Measurements from ENCODE around the gene COL5A1.

COL5A1 gene

GRCh38 chr9:134707731-134708671, 66.4 kb downstream of the COL5A1 start:
- no peak overlapping the region for H3K4me3 ChIP-seq (replicated peaks; ENCODE audit: insufficient read depth, low read length)
- no peaks in the 10 kb centered on the region for H3K27me3 ChIP-seq (ENCODE audit: insufficient read depth, poor library complexity, severe bottlenecking)
- no peak for DNase-seq (ENCODE audit: low read depth in 1 of 2, low spot score in 1 of 2)
- H3K27ac ChIP-seq (replicated peaks) = no peak overlapping the region
- no peak for TF ChIP-seq SPI1 (IDR thresholded peaks at IDR 0.05; ENCODE audit: borderline replicate concordance, low read depth)
- no peak for TF ChIP-seq POLR2AphosphoS5 (IDR thresholded peaks at IDR 0.05; ENCODE audit: low read depth)
- TF ChIP-seq CTCF (IDR thresholded peaks at IDR 0.05; ENCODE audit: insufficient read depth, low read length) = no peak
- no peak for TF ChIP-seq GABPA (IDR thresholded peaks at IDR 0.05; ENCODE audit: low read depth)
- TF ChIP-seq REST (IDR thresholded peaks at IDR 0.05; ENCODE audit: insufficient replicate concordance, low read depth) = no peak

- TF ChIP-seq GABPA (IDR thresholded peaks at IDR 0.05; ENCODE audit: low read depth) = no peak
Observed at GRCh38 chr9:134708672-134709038, 67.1 kb downstream of the COL5A1 start.

GRCh38 chr9:134709512-134710270, 68.1 kb downstream of the COL5A1 start:
- Histone ChIP-seq H3K27ac (replicated peaks) (no peak overlapping the region), H3K27me3 (ENCODE audit: insufficient read depth, poor library complexity, severe bottlenecking) (no peaks in the 10 kb centered on the region), H3K4me3 (replicated peaks; ENCODE audit: insufficient read depth, low read length) (no peak overlapping the region)
- no peak for TF ChIP-seq CTCF (IDR thresholded peaks at IDR 0.05; ENCODE audit: insufficient read depth, low read length)
- no peak for TF ChIP-seq REST (IDR thresholded peaks at IDR 0.05; ENCODE audit: insufficient replicate concordance, low read depth)
- TF ChIP-seq POLR2AphosphoS5 (IDR thresholded peaks at IDR 0.05; ENCODE audit: low read depth) = no peak
- no peak for DNase-seq (ENCODE audit: low read depth in 1 of 2, low spot score in 1 of 2)

More at GRCh38 chr9:134708672-134709038, 67.1 kb downstream of the COL5A1 start:
- Histone ChIP-seq H3K27me3 (ENCODE audit: insufficient read depth, poor library complexity, severe bottlenecking) (no peaks in the 10 kb centered on the region), H3K4me3 (replicated peaks; ENCODE audit: insufficient read depth, low read length) (no peak overlapping the region), H3K27ac (replicated peaks) (no peak overlapping the region)
- no peak for DNase-seq (ENCODE audit: low read depth in 1 of 2, low spot score in 1 of 2)

- Histone ChIP-seq H3K27me3 (ENCODE audit: insufficient read depth, poor library complexity, severe bottlenecking) (no peaks in the 10 kb centered on the region), H3K27ac (replicated peaks) (no peak overlapping the region), H3K4me3 (replicated peaks; ENCODE audit: insufficient read depth, low read length) (no peak overlapping the region)
- no peak for DNase-seq (ENCODE audit: low read depth in 1 of 2, low spot score in 1 of 2)
- TF ChIP-seq CTCF (IDR thresholded peaks at IDR 0.05; ENCODE audit: insufficient read depth, low read length) (no peak), SPI1 (IDR thresholded peaks at IDR 0.05; ENCODE audit: borderline replicate concordance, low read depth) (no peak), GABPA (IDR thresholded peaks at IDR 0.05; ENCODE audit: low read depth) (no peak), POLR2AphosphoS5 (IDR thresholded peaks at IDR 0.05; ENCODE audit: low read depth) (no peak), REST (IDR thresholded peaks at IDR 0.05; ENCODE audit: insufficient replicate concordance, low read depth) (no peak)
Observed at GRCh38 chr9:134710271-134710540, 68.6 kb downstream of the COL5A1 start.

Data from HL-60 (cell line).